OCI-LY7 (cell line): ENCODE measurements around the gene LRRC10. TPM values are rescaled to one million over a fixed set of nuclear protein-coding genes. Genes with fewer than 3 reads are reported as not detected.

Source experiments
- microRNA-seq: library from miRNA; unstranded; fragments of <30 nt; microRNA quantifications from one replicate; pipeline ENCODE4 v1.2.0, GENCODE V29; 2022; ENCODE audit warnings: borderline replicate concordance
- small RNA-seq: library from RNA; depleted of rRNA; stranded (forward); fragments of <200 nt; gene quantifications from one replicate; pipeline ENCODE3, GENCODE V24; 2014
- total RNA-seq, 2 experiments: library from RNA; depleted of rRNA in 1 of 2; stranded (reverse); fragments of >200 nt in 1 of 2; shearing (Covaris generic) in 1 of 2; gene quantifications; 2 replicates each; pipeline ENCODE4 v1.2.3, GENCODE V29; 2014 to 2022

The LRRC10 gene
- total RNA-seq, 2 experiments from 2014 or later, result not detected

Small RNA genes lying within 50 kb of the gene (microRNA-seq; reads per million reads assigned to microRNA genes)
- not detected for gene MIR3913-1
- gene MIR3913-2, result not detected

Small RNA genes lying within 50 kb of the gene (small RNA-seq; reads per million reads assigned to genes)
- gene MIR3913-1, result not detected

Other genes starting within 250 kb of the LRRC10 start
- 9.9 and 18.5 TPM in 2 replicates for gene FRS2, start 140.5 kb downstream of the LRRC10 start, total RNA-seq (2014; rRNA removed; shearing (Covaris generic))
- 10.4 and 11.1 TPM in 2 replicates for gene FRS2, start 140.5 kb downstream of the LRRC10 start, total RNA-seq (2022)
- 248 and 264 TPM in 2 replicates for gene CCT2, start 25.4 kb downstream of the LRRC10 start, total RNA-seq (2014; rRNA removed; shearing (Covaris generic))
- 270 and 317 TPM in 2 replicates for gene CCT2, start 25.4 kb downstream of the LRRC10 start, total RNA-seq (2022)
- 105 and 123 TPM in 2 replicates for gene BEST3, start 88.4 kb upstream of the LRRC10 start, total RNA-seq (2014; rRNA removed; shearing (Covaris generic))
- 60.1 and 126 TPM in 2 replicates for gene BEST3, start 88.4 kb upstream of the LRRC10 start, total RNA-seq (2022)
- gene RAB3IP, start 128.0 kb upstream of the LRRC10 start, total RNA-seq (2014; rRNA removed; shearing (Covaris generic)), result 49.0 and 74.9 TPM in 2 replicates
- 60.6 and 79.5 TPM in 2 replicates for gene RAB3IP, start 128.0 kb upstream of the LRRC10 start, total RNA-seq (2022)
- 0.23 and 0.41 TPM in 2 replicates for gene MYRFL, start 214.3 kb upstream of the LRRC10 start, total RNA-seq (2014; rRNA removed; shearing (Covaris generic))
- not detected in 2 replicates for gene MYRFL, start 214.3 kb upstream of the LRRC10 start, total RNA-seq (2022)